Testis (tissue), 2 donors: ENCODE results near the gene SIVA1.

Experiments used
- CTCF ChIP-seq, 3 experiments: fragments of 450-650 bp in 2 of 3; fragments of 200-600 bp in 1 of 3; sonication (generic) in 1 of 3; IDR thresholded peaks; one replicate each; pipeline ENCODE4 v1.5.1; 2016 to 2019; ENCODE audit warnings: antibody characterized with exemption in 3 of 3, mild to moderate bottlenecking in 2 of 3, moderate library complexity in 1 of 3
- POLR2A ChIP-seq: fragments of 450-650 bp; IDR thresholded peaks from one replicate; pipeline ENCODE4 v1.6.1; 2017; ENCODE audit warnings: antibody characterized with exemption, mild to moderate bottlenecking, moderate library complexity

DNA sequence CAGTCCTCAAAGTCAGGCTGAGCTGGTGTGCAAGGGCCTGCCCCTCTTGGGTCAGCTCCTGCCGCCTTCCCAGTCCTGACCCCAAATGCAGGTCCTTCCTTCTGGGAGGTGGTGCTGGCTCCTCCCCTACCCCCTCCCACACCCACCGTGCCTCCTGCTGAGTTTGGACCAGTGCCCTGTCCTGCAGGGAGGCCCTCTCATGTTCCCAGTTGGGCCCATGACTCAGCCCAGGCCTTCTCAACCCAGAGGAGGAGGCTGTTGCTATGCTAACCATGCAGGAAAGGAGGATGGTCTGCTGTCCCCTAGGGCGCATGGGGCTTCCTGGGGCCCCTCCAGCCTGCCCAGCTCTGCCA, 52.4 kb downstream of the SIVA1 start:
- no peak for TF ChIP-seq CTCF (IDR thresholded peaks at IDR 0.05)
- no peak for TF ChIP-seq POLR2A
